NCI-H510A (cell line): ENCODE measurements around the gene YIF1A.

Experiments
- DNase-seq: peaks from one replicate; lab custom pipeline; 2025; lab: John Stamatoyannopoulos, UW

The YIF1A gene

GRCh38 chr11:66288671-66289547, at the start of gene YIF1A:
YIF1A (minus strand) TSS chr11:66289143; CDS start chr11:66288985, 158 bp downstream.
- peak; percentile 97 for DNase-seq

- DNase-seq: no peak
Observed at GRCh38 chr11:66337103-66337899, 48.4 kb upstream of the YIF1A start.

- no peak for DNase-seq
Observed at GRCh38 chr11:66336234-66337102, 47.5 kb upstream of the YIF1A start, which contains the start of gene RIN1. RIN1 (minus strand) TSS chr11:66336434; CDS start chr11:66336402, 32 bp downstream.

GRCh38 chr11:66335531-66336233, 46.7 kb upstream of the YIF1A start:
- no peak for DNase-seq

GRCh38 chr11:66334605-66335442, 45.9 kb upstream of the YIF1A start:
- DNase-seq: no peak

GRCh38 chr11:66333896-66334604, 45.1 kb upstream of the YIF1A start:
- DNase-seq: no peak

- DNase-seq: no peak
Observed at GRCh38 chr11:66333220-66333877, 44.4 kb upstream of the YIF1A start.

GRCh38 chr11:66332371-66333219, 43.7 kb upstream of the YIF1A start:
- DNase-seq: no peak

- no peak for DNase-seq
Observed at GRCh38 chr11:66331542-66332370, 42.8 kb upstream of the YIF1A start.

- no peak for DNase-seq
Observed at GRCh38 chr11:66330931-66331330, 42.0 kb upstream of the YIF1A start.

- DNase-seq: no peak
Observed at GRCh38 chr11:66329165-66329673, 40.3 kb upstream of the YIF1A start.

- peak; percentile 33 for DNase-seq
Observed at GRCh38 chr11:66328302-66329144, 39.6 kb upstream of the YIF1A start.

- DNase-seq: no peak
Observed at GRCh38 chr11:66328031-66328301, 39.0 kb upstream of the YIF1A start.

- DNase-seq: no peak
Observed at GRCh38 chr11:66327171-66328030, 38.5 kb upstream of the YIF1A start.
